Right atrium auricular region (tissue), 2 donors: ENCODE results near the gene PDZD7. TPM values are rescaled to one million over a fixed set of nuclear protein-coding genes. Genes with fewer than 3 reads are reported as not detected.

Experiments
- DNase-seq: peaks from one replicate; pipeline ENCODE4 v3.0.0-alpha.2; 2019; ENCODE audit warnings: low spot score
- H3K27ac ChIP-seq, 2 donors: fragments of 200-600 bp; sonication (generic); 1 replicate in 1 of 2; 2 replicates in 1 of 2; pipeline ENCODE4 v1.5.1; 2016 to 2019
- H3K27me3 ChIP-seq, 2 donors: fragments of 200-600 bp; sonication (generic); one replicate each; pipeline versions ENCODE4 v1.5.1 to v1.6.0; 2017 to 2019
- H3K36me3 ChIP-seq: fragments of 200-600 bp; sonication (generic); one replicate; pipeline ENCODE4 v1.5.1; 2016
- H3K4me1 ChIP-seq, 2 donors: fragments of 200-600 bp; sonication (generic); one replicate each; pipeline versions ENCODE4 v1.5.1 to v1.6.0; 2017 to 2019
- H3K4me3 ChIP-seq, 2 donors: fragments of 200-600 bp; sonication (generic); 1 replicate in 1 of 2; 2 replicates in 1 of 2; pipeline ENCODE4 v1.5.1; 2017 to 2019; ENCODE audit warnings: mild to moderate bottlenecking in 1 of 2, moderate library complexity in 1 of 2
- H3K9me3 ChIP-seq, 2 donors: fragments of 200-600 bp; sonication (generic); one replicate each; pipeline ENCODE4 v1.5.1; 2019
- CTCF ChIP-seq, 2 donors: fragments of 200-600 bp; sonication (generic); IDR thresholded peaks; one replicate each; pipeline ENCODE4 v1.5.1; 2019; ENCODE audit warnings: antibody characterized with exemption in 2 of 2
- total RNA-seq, 2 donors: library from RNA; depleted of rRNA; stranded (reverse); fragments of >200 nt; gene quantifications; one replicate each; pipeline ENCODE4 v1.1.0, GENCODE V29; 2016

PDZD7 gene
- total RNA-seq, 2 donors from 2014 or later = 0.59 to 1.3 TPM

DNA sequence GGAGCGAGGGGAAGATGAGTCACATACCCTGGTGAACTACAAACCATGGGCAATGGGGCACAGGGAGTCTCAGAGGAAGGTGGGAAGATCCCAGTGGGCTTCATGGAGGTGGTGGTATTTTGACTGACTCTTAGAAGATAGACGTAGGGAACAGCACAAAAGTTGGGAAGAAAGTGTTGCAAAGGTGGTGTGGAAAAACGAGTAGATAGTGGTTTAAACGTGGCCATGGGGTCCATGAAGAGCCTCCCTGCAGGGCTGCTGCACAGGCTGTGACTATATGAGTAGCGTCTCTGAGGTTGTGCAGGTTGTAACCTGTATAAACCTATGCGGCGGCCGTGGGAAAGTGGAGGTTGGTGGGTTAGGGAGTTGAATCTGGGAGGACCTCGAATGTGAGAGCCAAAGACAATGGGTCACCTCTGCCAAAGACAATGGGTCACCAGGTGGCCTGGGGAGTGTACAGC lies 17.5 kb downstream of the PDZD7 start:
- Histone ChIP-seq H3K27me3 (no peaks in the 10 kb centered on the region), H3K27ac (peak overlapping the region; percentile 40 to 55), H3K9me3 (no peaks in the 10 kb centered on the region), H3K36me3 (no peaks in the 10 kb centered on the region), H3K4me3 (no peak overlapping the region), H3K4me1 (peaks cover 0 to 31% of the 10 kb centered on the region in 2 donors)
- TF ChIP-seq CTCF (IDR thresholded peaks at IDR 0.05) = no peak
- DNase-seq = no peak

GRCh38 chr10:101012525-101013364 lies 18.2 kb downstream of the PDZD7 start:
- peak; percentile 94 to 95 for TF ChIP-seq CTCF (IDR thresholded peaks at IDR 0.05)
- Histone ChIP-seq H3K4me1 (peaks cover 0 to 37% of the 10 kb centered on the region in 2 donors), H3K27me3 (no peaks in the 10 kb centered on the region), H3K36me3 (no peaks in the 10 kb centered on the region), H3K9me3 (no peaks in the 10 kb centered on the region), H3K27ac (peak overlapping the region; percentile 46 to 55), H3K4me3 (no peak overlapping the region)
- DNase-seq = peak; percentile 92

- peaks cover 6% of the 10 kb centered on the region for H3K36me3 ChIP-seq
- no peak overlapping the region for H3K4me3 ChIP-seq
- no peaks in the 10 kb centered on the region for H3K9me3 ChIP-seq
- peaks cover 0 to 47% of the 10 kb centered on the region in 2 donors for H3K4me1 ChIP-seq
- H3K27me3 ChIP-seq = no peaks in the 10 kb centered on the region
- no peak for TF ChIP-seq CTCF (IDR thresholded peaks at IDR 0.05)
- peak overlapping the region in 1 of 2 donors; percentile 46 for H3K27ac ChIP-seq
- DNase-seq = no peak
These were observed 19.2 kb downstream of the PDZD7 start for GRCh38 chr10:101011517-101012423.

DNA sequence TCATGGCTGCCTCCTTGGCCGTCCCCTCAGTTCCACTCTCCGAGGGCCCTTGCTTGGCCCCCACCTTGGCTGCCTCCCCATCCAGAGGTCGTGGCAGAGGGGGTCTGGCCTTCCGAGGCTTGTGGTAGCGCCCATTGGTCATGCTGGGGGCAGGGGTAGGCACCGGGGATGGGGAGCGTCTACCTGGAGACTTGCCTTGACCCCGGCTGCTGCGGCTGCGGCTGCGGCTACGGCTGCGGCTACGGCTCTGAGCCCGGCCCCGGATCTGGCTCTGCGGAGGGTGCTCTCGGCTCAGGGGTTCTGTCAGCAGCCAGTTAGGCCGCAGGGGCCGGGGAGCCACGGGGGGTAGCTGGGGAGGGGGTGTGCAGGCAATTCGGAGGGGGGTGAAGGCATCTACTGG lies 20.6 kb downstream of the PDZD7 start:
- no peaks in the 10 kb centered on the region for H3K27me3 ChIP-seq
- no peak for DNase-seq
- no peak overlapping the region for H3K27ac ChIP-seq
- no peak overlapping the region for H3K4me3 ChIP-seq
- peaks cover 20% of the 10 kb centered on the region for H3K36me3 ChIP-seq
- H3K4me1 ChIP-seq = peaks cover 0 to 55% of the 10 kb centered on the region in 2 donors
- no peaks in the 10 kb centered on the region for H3K9me3 ChIP-seq
- TF ChIP-seq CTCF (IDR thresholded peaks at IDR 0.05) = no peak

- Histone ChIP-seq H3K4me3 (no peak overlapping the region), H3K36me3 (peaks cover 31% of the 10 kb centered on the region), H3K27ac (no peak overlapping the region), H3K4me1 (peaks cover 0 to 64% of the 10 kb centered on the region in 2 donors), H3K27me3 (no peaks in the 10 kb centered on the region), H3K9me3 (no peaks in the 10 kb centered on the region)
- TF ChIP-seq CTCF (IDR thresholded peaks at IDR 0.05) = no peak
- DNase-seq = no peak
These were observed 22.0 kb downstream of the PDZD7 start for GRCh38 chr10:101008823-101009423.
